B cell (primary cell): ENCODE measurements around the gene LRIG1.

ENCODE experiments used
- EZH2 ChIP-seq: IDR thresholded peaks from 2 replicates; pipeline ENCODE4 v1.6.1; 2012; ENCODE audit warnings: borderline replicate concordance, low read depth, mild to moderate bottlenecking, moderate library complexity, low read length; ENCODE audit not compliant: insufficient read depth, poor library complexity, severe bottlenecking
- TF ChIP-seq, protein P1 (sequence below): fragments of 200-600 bp; IDR thresholded peaks from one replicate; pipeline ENCODE4 v1.8.0; 2022; ENCODE audit warnings: antibody characterized with exemption, mild to moderate bottlenecking

DNA sequence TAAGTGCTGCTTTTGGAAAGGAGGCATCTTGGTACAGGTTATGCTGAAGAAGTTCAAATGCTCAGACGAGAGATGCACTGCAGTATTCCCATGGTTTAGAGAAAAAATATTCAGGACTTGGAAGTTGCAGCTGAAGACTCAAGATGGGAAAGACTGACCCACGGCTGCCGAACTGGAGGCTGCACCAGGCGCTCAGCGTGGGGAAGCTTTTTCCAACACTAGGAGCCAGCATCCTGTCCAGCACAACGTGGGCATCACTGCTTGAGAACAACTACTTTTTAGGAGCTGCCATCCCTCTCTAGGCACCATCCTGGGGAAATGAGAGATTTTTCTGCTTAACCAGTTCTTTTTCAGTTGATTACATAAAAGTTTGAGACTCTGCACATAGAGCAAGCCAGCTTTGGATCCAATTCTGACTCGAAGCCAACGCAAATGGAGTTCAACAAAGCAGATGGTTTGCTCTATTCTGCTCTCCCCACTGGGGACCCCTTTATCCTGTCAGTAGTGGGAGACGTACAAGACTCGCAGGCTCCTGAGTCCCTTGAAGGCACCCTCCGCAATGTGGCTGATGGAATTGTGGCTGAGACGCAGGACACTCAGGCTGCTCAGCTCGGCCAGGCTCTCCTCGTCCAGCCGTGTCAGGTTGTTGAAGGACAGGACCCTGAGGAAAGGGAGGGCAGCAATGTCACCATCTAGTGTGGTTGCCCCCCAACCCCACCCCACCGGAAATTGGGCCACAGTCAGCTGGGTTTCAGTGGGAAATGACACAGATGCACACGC lies 93.8 kb downstream of the LRIG1 start:
- TF ChIP-seq, protein P1, sequence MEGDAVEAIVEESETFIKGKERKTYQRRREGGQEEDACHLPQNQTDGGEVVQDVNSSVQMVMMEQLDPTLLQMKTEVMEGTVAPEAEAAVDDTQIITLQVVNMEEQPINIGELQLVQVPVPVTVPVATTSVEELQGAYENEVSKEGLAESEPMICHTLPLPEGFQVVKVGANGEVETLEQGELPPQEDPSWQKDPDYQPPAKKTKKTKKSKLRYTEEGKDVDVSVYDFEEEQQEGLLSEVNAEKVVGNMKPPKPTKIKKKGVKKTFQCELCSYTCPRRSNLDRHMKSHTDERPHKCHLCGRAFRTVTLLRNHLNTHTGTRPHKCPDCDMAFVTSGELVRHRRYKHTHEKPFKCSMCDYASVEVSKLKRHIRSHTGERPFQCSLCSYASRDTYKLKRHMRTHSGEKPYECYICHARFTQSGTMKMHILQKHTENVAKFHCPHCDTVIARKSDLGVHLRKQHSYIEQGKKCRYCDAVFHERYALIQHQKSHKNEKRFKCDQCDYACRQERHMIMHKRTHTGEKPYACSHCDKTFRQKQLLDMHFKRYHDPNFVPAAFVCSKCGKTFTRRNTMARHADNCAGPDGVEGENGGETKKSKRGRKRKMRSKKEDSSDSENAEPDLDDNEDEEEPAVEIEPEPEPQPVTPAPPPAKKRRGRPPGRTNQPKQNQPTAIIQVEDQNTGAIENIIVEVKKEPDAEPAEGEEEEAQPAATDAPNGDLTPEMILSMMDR: no peak
- TF ChIP-seq EZH2: no peak
